GM19193 (cell line): ENCODE data around the gene SNRPB2.

ENCODE experiments used
- POLR2A ChIP-seq: IDR thresholded peaks from 4 replicates; pipeline ENCODE4 v1.6.1; 2011; ENCODE audit not compliant: insufficient read depth, insufficient read length; ENCODE audit errors: extremely low read depth

SNRPB2 gene

GRCh38 chr20:16711661-16712258, 18.1 kb upstream of the SNRPB2 start:
- no peak for TF ChIP-seq POLR2A

- no peak for TF ChIP-seq POLR2A
Observed at GRCh38 chr20:16712511-16712947, 17.3 kb upstream of the SNRPB2 start.

- no peak for TF ChIP-seq POLR2A
Observed at GRCh38 chr20:16713066-16713465, 16.8 kb upstream of the SNRPB2 start.

GRCh38 chr20:16714242-16714641, 15.6 kb upstream of the SNRPB2 start:
- no peak for TF ChIP-seq POLR2A

DNA sequence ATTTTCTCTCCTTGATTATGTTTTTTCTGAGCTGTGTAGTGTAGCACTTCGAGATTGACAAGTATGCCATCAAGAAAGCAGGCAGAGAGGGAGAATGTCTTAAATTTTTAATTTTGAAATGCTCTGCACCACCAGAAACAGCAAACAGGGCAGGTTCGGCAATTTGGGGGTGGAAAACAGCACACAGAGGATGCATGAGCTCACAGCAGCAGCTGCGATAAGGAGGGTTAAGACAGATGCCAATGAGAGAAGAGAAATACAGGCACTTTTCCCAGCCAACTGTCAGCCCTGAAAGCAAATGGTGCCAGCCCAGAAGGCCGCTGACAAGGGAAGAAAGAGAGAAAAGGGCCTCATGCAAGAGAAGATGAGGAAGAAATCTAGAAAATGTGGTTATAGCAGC, 15.1 kb upstream of the SNRPB2 start:
- TF ChIP-seq POLR2A: no peak

DNA sequence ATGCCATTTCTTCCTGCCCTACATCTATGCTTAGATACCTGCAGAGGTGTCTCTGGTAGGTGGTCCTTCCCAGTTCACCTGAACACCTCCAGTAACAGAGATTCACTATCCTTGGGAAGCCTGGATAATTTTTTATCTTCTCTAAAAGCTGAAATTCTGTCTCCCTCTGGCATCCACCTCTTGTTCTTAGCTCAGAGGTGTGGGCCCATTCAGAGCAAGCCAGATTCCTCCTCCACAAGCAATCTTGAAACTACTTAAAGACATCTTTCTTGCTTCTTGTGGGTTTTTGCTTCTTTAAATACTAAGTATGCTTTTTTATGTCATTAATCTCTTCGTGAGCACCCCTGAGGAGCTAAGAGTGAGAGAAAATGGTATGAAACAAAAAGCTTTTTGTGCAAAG, 10.4 kb upstream of the SNRPB2 start:
- no peak for TF ChIP-seq POLR2A

GRCh38 chr20:16729080-16729479, 746 bp upstream of the SNRPB2 start:
- TF ChIP-seq POLR2A: no peak

DNA sequence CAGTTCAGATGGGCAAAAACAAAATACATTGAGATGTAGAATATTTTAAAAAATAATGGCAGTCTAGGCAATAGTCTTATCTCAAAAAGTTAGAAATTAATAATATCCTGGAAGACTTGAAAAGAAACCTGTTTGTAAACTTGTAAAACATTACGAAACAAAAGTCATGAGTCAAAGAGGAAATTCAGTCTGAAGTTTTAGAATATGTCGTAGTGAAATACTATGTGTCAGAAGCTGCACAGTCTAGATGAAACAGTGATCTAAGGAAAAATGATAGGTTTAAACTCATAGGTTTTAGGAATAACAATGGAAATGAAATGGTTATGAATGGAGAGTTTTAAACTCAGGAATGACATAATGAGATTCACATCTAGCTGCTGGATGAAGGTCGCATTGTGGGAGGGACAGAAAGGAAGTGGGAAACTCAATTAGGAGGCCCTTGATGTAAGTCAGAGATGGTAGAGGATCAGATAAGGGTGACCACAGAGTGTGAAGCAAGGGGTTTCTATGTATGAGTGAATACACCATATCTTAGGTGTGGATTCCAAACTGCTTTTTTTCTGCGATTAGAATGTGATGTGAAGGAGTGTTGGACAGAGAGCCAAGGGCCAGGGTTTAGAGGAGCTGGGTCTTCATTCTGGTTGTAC, 2.8 kb downstream of the SNRPB2 start:
- TF ChIP-seq POLR2A: no peak

DNA sequence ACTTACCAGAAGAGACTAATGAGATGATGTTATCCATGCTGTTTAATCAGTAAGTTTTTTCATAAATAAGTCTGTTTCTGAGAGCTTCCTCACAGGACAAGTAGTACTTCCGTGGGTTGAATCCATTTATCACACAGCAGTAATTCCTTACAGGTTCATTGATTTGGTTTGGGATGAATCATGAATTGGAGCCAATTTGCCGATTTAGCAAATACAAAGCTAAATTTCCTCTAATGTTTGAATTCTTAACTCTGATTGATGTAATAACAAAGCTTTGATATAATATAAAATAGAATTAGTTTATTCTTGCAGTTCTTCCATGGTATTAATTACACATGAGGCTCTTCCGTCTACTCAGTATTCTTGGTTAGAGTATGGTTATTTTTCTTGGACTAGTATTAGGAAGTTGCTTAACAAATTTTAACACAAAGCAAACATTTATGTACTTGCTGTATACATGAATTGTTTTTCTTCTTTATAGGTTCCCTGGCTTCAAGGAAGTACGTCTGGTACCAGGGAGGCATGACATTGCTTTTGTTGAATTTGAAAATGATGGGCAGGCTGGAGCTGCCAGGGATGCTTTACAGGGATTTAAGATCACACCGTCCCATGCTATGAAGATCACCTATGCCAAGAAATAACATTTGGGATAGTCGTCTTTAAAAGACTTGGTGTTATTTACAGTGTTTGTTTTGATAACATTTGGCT, 10.7 kb downstream of the SNRPB2 start:
- no peak for TF ChIP-seq POLR2A

- TF ChIP-seq POLR2A: no peak
Observed at GRCh38 chr20:16744178-16744807, 14.5 kb downstream of the SNRPB2 start.

GRCh38 chr20:16745204-16745603, 15.4 kb downstream of the SNRPB2 start:
- no peak for TF ChIP-seq POLR2A

GRCh38 chr20:16747291-16747811, 17.5 kb downstream of the SNRPB2 start:
- TF ChIP-seq POLR2A: no peak

- no peak for TF ChIP-seq POLR2A
Observed at GRCh38 chr20:16748308-16748900, 18.6 kb downstream of the SNRPB2 start, which contains the start of gene OTOR. OTOR (plus strand) TSS chr20:16748358; CDS start chr20:16748402, 44 bp downstream.

- TF ChIP-seq POLR2A: no peak
Observed at GRCh38 chr20:16749573-16749972, 19.7 kb downstream of the SNRPB2 start.

DNA sequence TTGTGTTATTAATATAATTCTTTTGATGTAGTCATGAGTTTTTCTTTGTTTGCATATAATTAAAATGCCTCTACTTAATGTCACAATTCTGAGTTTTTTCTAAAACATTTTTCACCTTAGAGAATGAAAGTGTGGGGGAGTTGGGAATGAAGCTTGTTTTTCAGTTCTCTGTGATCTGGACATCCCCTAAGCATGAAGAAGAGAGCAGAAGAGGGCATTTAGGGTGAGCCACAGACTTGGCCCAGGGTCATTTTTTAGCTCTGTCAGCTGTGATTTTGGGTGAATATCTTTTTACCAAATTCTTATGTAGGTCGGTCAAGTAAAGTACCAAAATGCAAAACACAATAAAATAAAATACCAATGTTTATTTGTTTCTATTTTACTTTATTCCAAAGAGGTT, 22.3 kb downstream of the SNRPB2 start:
- TF ChIP-seq POLR2A: no peak
